ENCODE measurements around the gene IL18RAP.

IL18RAP gene

GRCh38 chr2:102478686-102479470 is 55.9 kb downstream of the IL18RAP start:
- Histone ChIP-seq H3K4me2 (no peak overlapping the region), H3K27ac (no peak overlapping the region), H3K9ac (no peak overlapping the region), H3K36me3 (no peaks in the 10 kb centered on the region), H3K27me3 (no peaks in the 10 kb centered on the region), H4K20me1 (no peaks in the 10 kb centered on the region), H3K4me3 (no peak overlapping the region), H3K9me3 (no peaks in the 10 kb centered on the region), H3K4me1 (no peaks in the 10 kb centered on the region)
- TF ChIP-seq Cebpa-rat (IDR thresholded peaks at IDR 0.05): no peak

GRCh38 chr2:102480285-102481195 is 57.6 kb downstream of the IL18RAP start:
- no peak overlapping the region for H3K4me2 ChIP-seq
- no peak overlapping the region for H3K27ac ChIP-seq
- no peaks in the 10 kb centered on the region for H3K4me1 ChIP-seq
- no peaks in the 10 kb centered on the region for H3K9me3 ChIP-seq
- no peaks in the 10 kb centered on the region for H3K36me3 ChIP-seq
- no peak for TF ChIP-seq Cebpa-rat (IDR thresholded peaks at IDR 0.05)
- no peaks in the 10 kb centered on the region for H4K20me1 ChIP-seq
- no peak overlapping the region for H3K9ac ChIP-seq
- H3K27me3 ChIP-seq: no peaks in the 10 kb centered on the region
- H3K4me3 ChIP-seq: no peak overlapping the region

GRCh38 chr2:102481931-102482330 is 59.0 kb downstream of the IL18RAP start:
- no peak for TF ChIP-seq Cebpa-rat (IDR thresholded peaks at IDR 0.05)
- Histone ChIP-seq H3K36me3 (no peaks in the 10 kb centered on the region), H3K9ac (no peak overlapping the region)

GRCh38 chr2:102483086-102483485 is 60.1 kb downstream of the IL18RAP start:
- no peaks in the 10 kb centered on the region for H3K36me3 ChIP-seq
- H3K27me3 ChIP-seq: no peaks in the 10 kb centered on the region
- no peak overlapping the region for H3K27ac ChIP-seq
- no peak overlapping the region for H3K9ac ChIP-seq
- peaks cover 13% of the 10 kb centered on the region for H3K4me1 ChIP-seq
- no peak for TF ChIP-seq Cebpa-rat (IDR thresholded peaks at IDR 0.05)
- H3K4me3 ChIP-seq: no peak overlapping the region
- H3K9me3 ChIP-seq: no peaks in the 10 kb centered on the region
- no peaks in the 10 kb centered on the region for H4K20me1 ChIP-seq
- H3K4me2 ChIP-seq: no peak overlapping the region

More at GRCh38 chr2:102481931-102482330, 59.0 kb downstream of the IL18RAP start:
- H3K4me3 ChIP-seq: no peak overlapping the region
- no peaks in the 10 kb centered on the region for H3K27me3 ChIP-seq
- peaks cover 5% of the 10 kb centered on the region for H3K4me1 ChIP-seq
- no peaks in the 10 kb centered on the region for H4K20me1 ChIP-seq
- no peak overlapping the region for H3K27ac ChIP-seq
- no peak overlapping the region for H3K4me2 ChIP-seq
- H3K9me3 ChIP-seq: no peaks in the 10 kb centered on the region

- Histone ChIP-seq H3K4me2 (no peak overlapping the region), H3K4me1 (peaks cover 15% of the 10 kb centered on the region), H3K36me3 (no peaks in the 10 kb centered on the region), H3K9ac (no peak overlapping the region), H3K27me3 (no peaks in the 10 kb centered on the region), H4K20me1 (no peaks in the 10 kb centered on the region), H3K9me3 (no peaks in the 10 kb centered on the region), H3K27ac (no peak overlapping the region), H3K4me3 (no peak overlapping the region)
- no peak for TF ChIP-seq Cebpa-rat (IDR thresholded peaks at IDR 0.05)
Observed at GRCh38 chr2:102484310-102485061, 61.5 kb downstream of the IL18RAP start.

GRCh38 chr2:102485147-102485785 is 62.3 kb downstream of the IL18RAP start:
- TF ChIP-seq Cebpa-rat (IDR thresholded peaks at IDR 0.05): no peak
- Histone ChIP-seq H3K9ac (no peak overlapping the region), H3K4me3 (no peak overlapping the region), H3K36me3 (no peaks in the 10 kb centered on the region), H3K4me2 (no peak overlapping the region), H4K20me1 (no peaks in the 10 kb centered on the region), H3K27me3 (no peaks in the 10 kb centered on the region), H3K9me3 (no peaks in the 10 kb centered on the region), H3K4me1 (peaks cover 15% of the 10 kb centered on the region), H3K27ac (no peak overlapping the region)

GRCh38 chr2:102486941-102487702 is 64.2 kb downstream of the IL18RAP start:
- Histone ChIP-seq H3K27me3 (no peaks in the 10 kb centered on the region), H3K4me2 (peak overlapping the region; percentile 30), H4K20me1 (no peaks in the 10 kb centered on the region), H3K9me3 (peaks cover 3% of the 10 kb centered on the region; the same call in 1 of the 2 replicates), H3K27ac (no peak overlapping the region), H3K4me3 (no peak overlapping the region), H3K36me3 (no peaks in the 10 kb centered on the region), H3K9ac (no peak overlapping the region), H3K4me1 (peaks cover 15% of the 10 kb centered on the region)
- no peak for TF ChIP-seq Cebpa-rat (IDR thresholded peaks at IDR 0.05)

GRCh38 chr2:102487761-102488462 is 65.0 kb downstream of the IL18RAP start:
- Histone ChIP-seq H3K36me3 (no peaks in the 10 kb centered on the region), H3K4me1 (peaks cover 15% of the 10 kb centered on the region), H3K9ac (no peak overlapping the region), H3K27me3 (no peaks in the 10 kb centered on the region), H3K27ac (no peak overlapping the region), H3K9me3 (peaks cover 8% of the 10 kb centered on the region; the same call in 1 of the 2 replicates), H3K4me2 (no peak overlapping the region), H3K4me3 (no peak overlapping the region), H4K20me1 (no peaks in the 10 kb centered on the region)
- no peak for TF ChIP-seq Cebpa-rat (IDR thresholded peaks at IDR 0.05)
